Astrocyte of the cerebellum (primary cell): ENCODE data around the gene DIS3L2.
"Not testable (repeated sequence)": the region's sequence is repeated elsewhere in the genome, so short reads cannot be mapped to it uniquely, and the experiment has no call there.

Experiments used
- DNase-seq: peaks from one replicate; pipeline ENCODE4 v3.0.0-alpha.2; 2011; ENCODE audit warnings: low read depth
- H3K4me3 ChIP-seq: 2 replicates; pipeline ENCODE4 v1.5.1; 2011; ENCODE audit warnings: mild to moderate bottlenecking, low read depth, low read length, moderate library complexity
- CTCF ChIP-seq: IDR thresholded peaks from 2 replicates; pipeline ENCODE4 v1.5.1; 2012; ENCODE audit warnings: low read length, low read depth, moderate library complexity, mild to moderate bottlenecking; ENCODE audit errors: missing control alignments
- in situ Hi-C: cut with HindIII; loops from 2 replicates; pipeline ENCODE4 v1.10.0; 2017; ENCODE audit warnings: low sequenced_read_pairs

The DIS3L2 gene

GRCh38 chr2:232377841-232378734 is 416.6 kb downstream of the DIS3L2 start:
- in situ Hi-C loops, result no loop called here
- H3K4me3 ChIP-seq, result no peak overlapping the region
- DNase-seq, result no peak
- no peak for TF ChIP-seq CTCF

DNA sequence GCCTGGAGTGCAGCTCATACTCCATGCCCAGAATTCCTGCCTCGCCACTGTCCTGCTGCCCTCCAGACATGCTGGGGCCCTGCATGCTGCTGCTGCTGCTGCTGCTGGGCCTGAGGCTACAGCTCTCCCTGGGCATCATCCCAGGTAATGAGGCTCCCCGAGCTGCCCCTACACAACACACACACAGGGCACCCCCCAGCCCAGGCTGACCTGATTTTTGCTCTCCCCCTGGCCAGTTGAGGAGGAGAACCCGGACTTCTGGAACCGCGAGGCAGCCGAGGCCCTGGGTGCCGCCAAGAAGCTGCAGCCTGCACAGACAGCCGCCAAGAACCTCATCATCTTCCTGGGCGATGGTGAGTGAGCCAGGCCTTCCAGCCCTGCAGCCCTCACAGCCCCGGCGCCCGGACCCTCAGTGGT is 417.2 kb downstream of the DIS3L2 start, which contains the start of gene ALPP:
TSS of gene ALPP (plus strand) at position 17 of the 417 bp plus-strand sequence. CDS start at position 69, 52 bp downstream.
- H3K4me3 ChIP-seq, in situ Hi-C loops, DNase-seq: not testable (repeated sequence)

GRCh38 chr2:232379610-232380590 is 418.4 kb downstream of the DIS3L2 start:
- H3K4me3 ChIP-seq, in situ Hi-C loops, DNase-seq: not testable (repeated sequence)

DNA sequence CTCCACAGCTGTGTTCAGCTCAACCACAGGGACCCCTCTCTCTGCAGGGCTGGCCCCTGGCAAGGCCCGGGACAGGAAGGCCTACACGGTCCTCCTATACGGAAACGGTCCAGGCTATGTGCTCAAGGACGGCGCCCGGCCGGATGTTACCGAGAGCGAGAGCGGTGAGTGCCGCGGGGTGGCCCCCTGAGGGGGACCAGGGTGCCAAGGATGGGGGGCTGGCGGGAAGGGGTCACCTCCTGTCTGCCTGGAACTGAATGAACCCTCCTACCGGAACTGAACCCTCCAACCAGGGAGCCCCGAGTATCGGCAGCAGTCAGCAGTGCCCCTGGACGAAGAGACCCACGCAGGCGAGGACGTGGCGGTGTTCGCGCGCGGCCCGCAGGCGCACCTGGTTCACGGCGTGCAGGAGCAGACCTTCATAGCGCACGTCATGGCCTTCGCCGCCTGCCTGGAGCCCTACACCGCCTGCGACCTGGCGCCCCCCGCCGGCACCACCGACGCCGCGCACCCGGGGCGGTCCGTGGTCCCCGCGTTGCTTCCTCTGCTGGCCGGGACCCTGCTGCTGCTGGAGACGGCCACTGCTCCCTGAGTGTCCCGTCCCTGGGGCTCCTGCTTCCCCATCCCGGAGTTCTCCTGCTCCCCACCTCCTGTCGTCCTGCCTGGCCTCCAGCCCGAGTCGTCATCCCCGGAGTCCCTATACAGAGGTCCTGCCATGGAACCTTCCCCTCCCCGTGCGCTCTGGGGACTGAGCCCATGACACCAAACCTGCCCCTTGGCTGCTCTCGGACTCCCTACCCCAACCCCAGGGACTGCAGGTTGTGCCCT is 419.9 kb downstream of the DIS3L2 start:
- H3K4me3 ChIP-seq, DNase-seq, in situ Hi-C loops: not testable (repeated sequence)

GRCh38 chr2:232382331-232383225 is 421.1 kb downstream of the DIS3L2 start:
- H3K4me3 ChIP-seq, result no peak overlapping the region
- TF ChIP-seq CTCF, result no peak
- DNase-seq, result no peak
- in situ Hi-C loops, result no loop called here

GRCh38 chr2:232384466-232384865 is 423.0 kb downstream of the DIS3L2 start:
- TF ChIP-seq CTCF, result no peak
- DNase-seq, result no peak
- no peak overlapping the region for H3K4me3 ChIP-seq
- in situ Hi-C loops, result no loop called here

DNA sequence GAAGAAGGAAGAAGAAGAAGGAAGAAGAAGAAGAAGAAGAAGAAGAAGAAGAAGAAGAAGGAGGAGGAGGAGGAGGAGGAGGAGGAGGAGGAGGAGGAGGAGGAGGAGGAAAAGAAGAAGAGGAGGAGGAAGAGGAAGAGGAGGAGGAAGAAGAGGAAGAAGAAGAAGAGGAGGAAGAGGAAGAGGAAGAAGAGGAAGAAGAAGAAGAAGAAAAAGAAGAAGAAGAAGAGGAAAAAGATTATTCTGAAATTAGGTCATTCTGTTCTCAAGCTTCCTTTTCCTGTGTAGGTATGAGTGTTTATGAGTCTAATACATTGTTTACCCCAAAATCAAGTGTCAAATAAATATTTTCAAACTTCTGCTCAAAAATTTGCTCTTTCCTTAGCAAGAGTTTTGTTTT is 423.5 kb downstream of the DIS3L2 start:
- DNase-seq, in situ Hi-C loops: not testable (repeated sequence)

More for the DNA sequence above, 423.5 kb downstream of the DIS3L2 start:
- H3K4me3 ChIP-seq, result not testable (repeated sequence)
